Activated naive CD4-positive, alpha-beta T cell treated with anti-CD3 and anti-CD28 coated beads, Interleukin-2, amount 10 ng/mL, durations not matched to agents 5 hours and 36 hours (primary cell): ENCODE data around the gene ZNHIT1. TPM values are rescaled to one million over a fixed set of nuclear protein-coding genes. Genes with fewer than 3 reads are reported as not detected.

Experiments used
- total RNA-seq, 2 experiments: library from RNA; stranded (reverse); gene quantifications; one replicate each; pipeline ENCODE4 v1.2.3, GENCODE V29; 2021

ZNHIT1 gene
- total RNA-seq, result 10 to 100 TPM; 62.6 to 62.7 TPM

GRCh38 chr7:101217388-101218235 lies at the start of gene ZNHIT1, which contains the start of gene PLOD3:
TSS of gene ZNHIT1 (plus strand) at chr7:101218165. CDS start at chr7:101218196, 31 bp downstream.
TSS of gene PLOD3 (minus strand) at chr7:101217581. CDS start at chr7:101217274, 307 bp downstream.

GRCh38 chr7:101180130-101180755 lies 37.7 kb upstream of the ZNHIT1 start, which contains the start of gene NAT16:
TSS of gene NAT16 (minus strand) at chr7:101180293. CDS start at chr7:101174807, 5,486 bp downstream.

GRCh38 chr7:101200862-101201599 lies 16.9 kb upstream of the ZNHIT1 start, which contains the start of gene MOGAT3:
TSS of gene MOGAT3 (minus strand) at chr7:101201036. CDS start at chr7:101200854, 182 bp downstream.

GRCh38 chr7:101237206-101238067 lies 19.5 kb downstream of the ZNHIT1 start, which contains the start of gene CLDN15:
TSS of gene CLDN15 (minus strand) at chr7:101237802. CDS start at chr7:101237581, 221 bp downstream.

GRCh38 chr7:101244375-101245146 lies 26.6 kb downstream of the ZNHIT1 start, which contains the start of gene FIS1:
TSS of gene FIS1 (minus strand) at chr7:101245081. CDS start at chr7:101245004, 77 bp downstream.

Other genes starting within 250 kb of the ZNHIT1 start
- gene MUC12, start 248.6 kb upstream of the ZNHIT1 start, total RNA-seq, result not detected
- gene MUC17, start 198.1 kb upstream of the ZNHIT1 start, total RNA-seq, result not detected
- gene TRIM56, start 132.7 kb upstream of the ZNHIT1 start, total RNA-seq, result 10 to 100 TPM; 51.8 to 54.3 TPM
- under 1 TPM; 0.18 to 0.22 TPM for gene SERPINE1, start 91.1 kb upstream of the ZNHIT1 start, total RNA-seq
- 10 to 100 TPM; 32.1 to 40.8 TPM for gene AP1S1, start 63.7 kb upstream of the ZNHIT1 start, total RNA-seq
- under 1 TPM; 0.14 to 0.25 TPM for gene VGF, start 52.6 kb upstream of the ZNHIT1 start, total RNA-seq
- not detected for gene NAT16, start 37.9 kb upstream of the ZNHIT1 start, total RNA-seq
- under 1 TPM in 1 of 2 experiments, not detected in 1; 0.18 TPM for gene MOGAT3, start 17.1 kb upstream of the ZNHIT1 start, total RNA-seq
- gene PLOD3, start 584 bp upstream of the ZNHIT1 start, total RNA-seq, result 10 to 100 TPM; 68.7 to 73.0 TPM
- 10 to 100 TPM; 23.8 to 24.1 TPM for gene CLDN15, start 19.6 kb downstream of the ZNHIT1 start, total RNA-seq
- gene FIS1, start 26.9 kb downstream of the ZNHIT1 start, total RNA-seq, result 100 to 1,000 TPM; 121 to 122 TPM
- gene IFT22, start 103.6 kb downstream of the ZNHIT1 start, total RNA-seq, result 1 to 10 TPM; 8.5 to 8.7 TPM
- gene COL26A1, start 144.7 kb downstream of the ZNHIT1 start, total RNA-seq, result not detected